ENCODE results near the gene GSTA1. TPM values are rescaled to one million over a fixed set of nuclear protein-coding genes. Genes with fewer than 3 reads are reported as not detected.
"Not testable (repeated sequence)": the region's sequence is repeated elsewhere in the genome, so short reads cannot be mapped to it uniquely, and the experiment has no call there.

Gene GSTA1
- polyA plus RNA-seq, 1 donor: 0.85 TPM

DNA sequence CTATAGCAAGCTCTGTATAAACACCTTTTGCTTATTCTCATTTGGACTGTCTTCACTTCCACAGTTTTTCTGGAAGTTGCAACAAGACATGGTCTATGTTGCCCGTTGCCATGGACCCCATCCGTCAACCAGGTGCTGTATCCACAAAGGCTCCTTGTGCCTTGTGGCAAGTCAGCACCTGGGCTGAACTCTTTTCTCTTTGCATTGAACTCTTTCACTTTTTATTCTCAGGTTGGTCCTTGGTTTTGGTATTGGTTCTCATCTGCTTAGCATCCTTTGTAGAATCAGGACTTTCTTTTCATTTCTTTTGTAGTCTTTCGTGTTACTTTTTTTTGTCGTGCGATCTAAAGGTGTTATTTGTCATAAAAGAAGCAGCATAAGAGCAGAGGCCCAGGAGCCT is 5.0 kb upstream of the GSTA1 start:
- no peak for DNase-seq

- no peak for DNase-seq
These were observed 810 bp downstream of the GSTA1 start for GRCh38 chr6:52802806-52803205.

- no peak for DNase-seq
These were observed 2.3 kb downstream of the GSTA1 start for GRCh38 chr6:52801188-52801841.

DNA sequence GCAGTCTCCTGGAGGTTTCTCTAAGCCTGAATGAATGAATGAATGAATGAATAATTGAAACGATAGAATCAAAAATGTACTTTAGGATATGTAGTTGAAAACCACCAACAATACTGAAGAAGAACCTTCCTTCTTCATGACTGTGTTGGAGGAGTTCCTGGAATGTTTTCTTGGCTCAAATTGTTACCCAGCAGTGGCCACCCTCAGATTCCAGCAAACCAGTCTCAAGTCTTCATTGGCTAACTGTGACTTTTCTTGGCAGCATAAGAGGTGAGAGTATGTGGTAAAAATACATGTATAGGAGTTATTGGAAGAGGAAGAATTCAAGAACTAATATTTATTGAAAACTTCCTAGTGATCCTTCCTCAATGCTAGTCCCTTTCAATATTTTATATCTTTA is 4.3 kb downstream of the GSTA1 start:
- not testable (repeated sequence) for DNase-seq

DNA sequence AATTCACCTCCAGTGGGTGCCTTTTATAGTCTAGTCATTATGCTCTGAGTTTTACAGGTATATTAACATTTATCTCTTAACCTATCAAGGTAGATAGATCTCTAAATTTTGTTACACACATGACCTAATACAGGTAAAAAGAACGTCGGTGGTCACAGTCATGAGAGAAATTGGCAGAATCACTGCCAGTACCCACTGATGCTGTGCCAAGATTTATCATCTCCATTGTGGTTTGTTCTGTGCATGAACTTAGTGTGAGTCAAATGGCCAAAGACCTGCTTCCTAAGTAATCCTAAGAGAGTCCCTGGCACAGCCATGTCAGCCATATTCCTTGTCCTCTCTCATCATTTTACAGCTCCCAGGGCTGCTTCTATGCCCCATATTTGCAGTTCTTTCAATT is 9.2 kb downstream of the GSTA1 start:
- DNase-seq: not testable (repeated sequence)

GRCh38 chr6:52790861-52791260 is 12.8 kb downstream of the GSTA1 start:
- DNase-seq: no peak

DNA sequence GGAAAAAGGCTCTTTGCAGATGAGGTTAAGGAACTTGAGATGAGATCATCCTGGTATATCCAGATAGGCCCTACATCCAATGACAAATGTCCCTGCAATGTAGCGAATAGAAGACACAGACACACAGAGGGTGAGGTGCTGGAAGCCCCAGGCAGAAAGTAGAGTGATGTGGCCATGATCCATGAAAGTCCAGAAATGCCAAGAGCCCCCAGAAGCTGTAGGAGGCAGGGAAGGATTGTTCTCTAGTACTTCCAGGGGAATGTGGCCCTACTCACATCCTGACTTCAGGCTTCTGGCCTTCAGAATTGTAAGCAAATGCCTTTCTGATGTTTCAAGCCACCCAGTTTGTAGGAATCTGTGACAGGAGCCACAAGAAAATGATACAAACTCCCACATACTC is 14.0 kb downstream of the GSTA1 start:
- peak; percentile 28 for DNase-seq

- peak; percentile 29 for DNase-seq
These were observed 15.1 kb downstream of the GSTA1 start for GRCh38 chr6:52788478-52788877.

- DNase-seq: no peak
These were observed 15.7 kb downstream of the GSTA1 start for GRCh38 chr6:52787917-52788316.

- no peak for DNase-seq
These were observed 17.2 kb downstream of the GSTA1 start for GRCh38 chr6:52786249-52786956.

DNA sequence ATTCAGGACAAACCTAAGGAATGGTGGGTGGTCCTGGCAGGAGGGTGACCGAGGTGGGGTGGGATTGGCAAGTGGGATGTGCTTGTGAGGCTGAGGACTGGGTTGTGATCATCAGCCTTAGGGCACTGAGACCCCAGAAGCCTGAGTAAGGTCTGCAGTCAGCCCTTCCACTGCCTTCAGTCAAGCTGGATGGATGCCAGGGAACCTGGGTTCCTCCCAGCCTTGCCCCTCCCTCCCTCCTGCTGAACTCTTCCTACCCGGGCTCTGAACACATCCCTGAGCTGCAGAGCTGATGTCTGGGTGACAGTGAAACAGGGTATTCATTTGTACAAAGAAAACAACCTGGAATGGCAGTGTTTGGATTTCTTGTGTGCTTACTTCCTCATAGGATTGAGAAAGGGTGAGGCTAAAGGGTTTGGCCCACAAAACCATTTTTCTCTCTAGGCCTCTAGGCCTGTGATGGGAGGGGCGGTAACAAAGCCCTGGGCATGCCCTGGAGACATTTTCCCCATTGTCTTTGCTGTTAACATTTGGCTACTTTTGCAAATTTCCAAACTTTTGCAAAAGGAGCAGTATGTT is 20.8 kb downstream of the GSTA1 start:
- not testable (repeated sequence) for DNase-seq

DNA sequence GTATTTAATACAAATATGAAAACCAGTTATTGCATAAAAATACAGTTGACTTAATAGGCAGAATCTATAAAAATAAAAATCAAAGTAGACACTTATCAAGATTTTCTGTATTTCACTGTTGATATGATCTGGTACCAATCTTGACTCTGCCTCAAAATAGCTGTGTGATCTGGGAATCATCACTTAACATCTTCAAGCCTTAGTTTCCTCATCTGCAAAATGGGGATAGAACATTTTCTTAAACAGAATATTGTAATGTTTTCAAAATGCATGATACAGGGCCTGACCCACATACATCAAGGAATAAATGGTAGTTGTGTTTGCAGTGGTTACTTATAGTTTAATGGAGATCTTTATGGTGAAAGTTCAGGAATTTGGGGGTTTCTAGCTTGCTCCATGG is 21.4 kb downstream of the GSTA1 start:
- DNase-seq: not testable (repeated sequence)

DNA sequence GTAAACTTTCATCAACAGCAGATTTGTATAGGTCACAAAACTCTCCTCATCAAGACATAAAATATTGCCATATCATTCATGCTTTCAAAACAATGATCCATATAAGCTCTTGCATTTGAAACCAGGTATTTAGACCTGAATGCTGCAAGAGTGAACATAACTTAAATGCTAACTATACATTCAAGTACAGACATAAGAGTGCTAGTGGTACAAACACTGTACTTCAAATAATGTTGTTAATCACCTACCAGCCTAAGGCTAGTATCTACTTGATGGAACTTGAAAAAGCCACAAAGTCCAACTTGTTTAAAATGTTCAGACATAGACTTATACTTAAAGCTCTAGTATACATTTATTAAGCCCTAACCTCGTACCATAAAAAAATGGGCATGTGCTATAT is 24.4 kb downstream of the GSTA1 start:
- no peak for DNase-seq

- not testable (repeated sequence) for DNase-seq
These were observed 26.8 kb downstream of the GSTA1 start for GRCh38 chr6:52776711-52777351.

- DNase-seq: not testable (repeated sequence)
These were observed 34.2 kb downstream of the GSTA1 start for GRCh38 chr6:52769399-52769798.

DNA sequence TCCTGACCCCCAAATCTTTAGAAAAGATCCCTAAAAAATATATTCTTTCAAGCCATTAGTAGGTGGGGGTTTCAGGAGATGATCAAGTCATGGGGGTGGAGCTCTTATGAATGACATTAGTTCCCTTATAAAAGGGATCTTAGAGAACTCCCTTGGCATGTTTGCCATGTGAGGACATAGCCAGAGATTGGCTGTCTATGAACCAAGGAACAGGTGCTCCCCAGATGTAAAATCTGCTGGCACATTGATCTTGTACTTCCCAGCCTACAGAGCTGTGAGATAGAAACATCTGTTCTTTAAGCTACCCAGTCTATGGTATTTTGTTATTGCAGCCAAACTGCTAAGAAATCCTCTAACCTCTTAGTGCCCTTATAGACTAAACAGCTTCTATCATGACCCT is 36.0 kb downstream of the GSTA1 start:
- not testable (repeated sequence) for DNase-seq

GRCh38 chr6:52763322-52763916 is 40.2 kb downstream of the GSTA1 start, which contains the start of gene GSTA2:
GSTA2 (minus strand) TSS chr6:52763475; CDS start chr6:52757947, 5,528 bp downstream.
- not testable (repeated sequence) for DNase-seq

DNA sequence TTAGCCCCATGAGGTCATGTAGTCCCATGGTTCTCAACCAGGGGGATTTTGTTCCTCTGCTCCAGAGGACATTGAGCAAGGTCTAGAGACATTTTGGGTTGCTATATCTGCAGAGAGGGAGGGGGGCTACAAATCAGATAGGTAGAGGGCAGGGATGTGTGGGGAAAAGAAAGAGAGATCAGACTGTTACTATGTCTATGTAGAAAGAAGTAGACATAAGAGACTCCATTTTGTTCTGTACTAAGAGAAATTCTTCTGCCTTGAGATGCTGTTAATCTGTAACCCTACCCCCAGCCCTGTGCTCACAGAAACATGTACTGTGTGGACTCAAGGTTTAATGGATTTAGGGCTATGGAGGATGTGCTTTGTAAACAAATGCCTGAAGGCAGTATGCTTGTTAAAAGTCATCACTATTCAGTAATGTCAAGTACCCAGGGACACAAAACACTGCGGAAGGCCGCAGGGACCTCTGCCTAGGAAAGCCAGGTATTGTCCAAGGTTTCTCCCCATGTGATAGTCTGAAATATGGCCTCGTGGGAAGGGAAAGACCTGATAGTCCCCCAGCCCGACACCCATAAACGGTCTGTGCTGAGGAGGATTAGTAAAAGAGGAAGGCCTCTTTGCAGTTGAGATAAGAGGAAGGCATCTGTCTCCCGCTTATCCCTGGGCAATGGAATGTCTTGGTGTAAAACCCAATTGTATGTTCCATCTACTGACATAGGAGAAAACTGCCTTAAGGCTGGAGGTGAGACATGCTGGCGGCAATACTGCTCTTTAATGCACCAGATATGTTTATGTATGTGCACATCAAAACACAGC is 41.7 kb downstream of the GSTA1 start:
- not testable (repeated sequence) for DNase-seq

DNA sequence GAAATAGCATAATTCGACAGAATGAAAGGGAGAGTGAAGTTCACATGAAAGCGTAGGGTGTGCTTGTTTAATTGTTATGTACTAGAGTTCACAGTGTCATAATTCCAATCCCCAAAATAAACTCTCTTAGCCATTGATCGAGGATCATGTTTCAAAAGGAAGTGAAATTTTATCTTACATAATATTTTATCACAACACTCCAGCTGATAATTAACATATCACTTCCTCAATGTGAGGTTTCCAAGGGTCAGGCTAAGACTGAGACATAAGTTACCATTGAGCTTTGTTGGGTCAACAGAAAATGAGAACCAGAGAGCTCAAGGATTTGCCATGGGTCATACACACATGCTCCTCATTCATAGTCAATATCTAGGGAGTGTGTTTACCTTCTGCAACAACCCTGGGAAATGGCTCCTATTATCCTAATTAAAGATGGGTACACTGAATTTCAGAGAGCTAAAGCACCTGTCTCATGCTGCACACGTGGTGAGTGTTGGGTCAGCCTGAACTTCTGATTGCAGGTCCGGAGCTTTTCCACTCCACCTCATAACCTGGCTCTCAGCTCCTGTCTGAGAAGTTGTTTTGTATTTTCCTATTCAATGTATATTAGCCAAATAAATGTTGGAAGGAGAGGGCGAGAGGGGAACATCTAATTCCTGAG is 43.4 kb downstream of the GSTA1 start:
- no peak for DNase-seq

GRCh38 chr6:52759085-52759484 is 44.5 kb downstream of the GSTA1 start:
- no peak for DNase-seq
